MM.1S (cell line): ENCODE data around the gene LXN.

Experiments
- DNase-seq: peaks from one replicate; pipeline ENCODE4 v3.0.0-alpha.2; 2015
- H2AFZ ChIP-seq: fragments of 300-600 bp; sonication (generic); 2 replicates; pipeline ENCODE4 v1.6.0; 2016; ENCODE audit warnings: antibody characterized with exemption, low read length
- H3F3A ChIP-seq: fragments of 300-600 bp; sonication (generic); 2 replicates; pipeline ENCODE4 v1.6.1; 2016; ENCODE audit warnings: mild to moderate bottlenecking, antibody characterized with exemption, low read length, moderate library complexity, mixed read lengths; ENCODE audit not compliant: insufficient read depth
- H3K27ac ChIP-seq: fragments of 300-600 bp; sonication (generic); 2 replicates; pipeline ENCODE4 v1.5.1; 2016; ENCODE audit warnings: mild to moderate bottlenecking, low read length
- H3K27me3 ChIP-seq: fragments of 300-600 bp; sonication (generic); replicated peaks from 2 replicates; pipeline ENCODE4 v1.6.0; 2016; ENCODE audit warnings: low read length; ENCODE audit not compliant: insufficient read depth
- H3K36me3 ChIP-seq: fragments of 300-600 bp; sonication (generic); replicated peaks from 2 replicates; pipeline ENCODE4 v1.6.1; 2016; ENCODE audit warnings: mild to moderate bottlenecking, low read length, mixed read lengths; ENCODE audit not compliant: insufficient read depth
- H3K4me1 ChIP-seq: fragments of 300-600 bp; sonication (generic); 2 replicates; pipeline ENCODE4 v1.6.1; 2016; ENCODE audit warnings: low read length, mixed read lengths
- H3K4me2 ChIP-seq: fragments of 300-600 bp; sonication (generic); 2 replicates; pipeline ENCODE4 v1.6.0; 2016; ENCODE audit warnings: low read depth, low read length
- H3K4me3 ChIP-seq: fragments of 300-600 bp; sonication (generic); 2 replicates; pipeline ENCODE4 v1.5.1; 2016; ENCODE audit warnings: low read length, mixed read lengths
- H3K79me2 ChIP-seq: fragments of 300-600 bp; sonication (generic); 2 replicates; pipeline ENCODE4 v1.6.1; 2016; ENCODE audit warnings: mixed run types, low read length, mixed read lengths
- H3K9ac ChIP-seq: fragments of 300-600 bp; sonication (generic); 2 replicates; pipeline ENCODE4 v1.6.1; 2016; ENCODE audit warnings: low read length, mixed read lengths
- H3K9me2 ChIP-seq: fragments of 300-600 bp; sonication (generic); replicated peaks from 2 replicates; pipeline ENCODE4 v1.6.1; 2016; ENCODE audit warnings: mild to moderate bottlenecking, low read length, mixed read lengths; ENCODE audit not compliant: insufficient read depth
- H3K9me3 ChIP-seq: fragments of 300-600 bp; sonication (generic); replicated peaks from 2 replicates; pipeline ENCODE4 v1.6.1; 2016; ENCODE audit warnings: mild to moderate bottlenecking, low read length, mixed read lengths; ENCODE audit not compliant: insufficient read depth
- H4K20me1 ChIP-seq: fragments of 300-600 bp; sonication (generic); 2 replicates; pipeline ENCODE4 v1.6.1; 2016; ENCODE audit warnings: mild to moderate bottlenecking, low read length, moderate library complexity, mixed read lengths; ENCODE audit not compliant: insufficient read depth
- CTCF ChIP-seq: fragments of 300-600 bp; sonication (generic); IDR thresholded peaks from 2 replicates; pipeline ENCODE4 v1.5.1; 2016; ENCODE audit warnings: antibody characterized with exemption, low read length, mixed read lengths
- EZH2 ChIP-seq: fragments of 300-600 bp; sonication (generic); optimal IDR thresholded peaks from 2 replicates; pipeline ENCODE3; 2017; ENCODE audit warnings: low read depth, mild to moderate bottlenecking, antibody characterized with exemption, low read length, mixed read lengths
- EZH2phosphoT487 ChIP-seq: fragments of 300-600 bp; sonication (generic); IDR thresholded peaks from 2 replicates; pipeline ENCODE4 v1.6.1; 2018; ENCODE audit warnings: antibody characterized with exemption, low read length

The LXN gene

GRCh38 chr3:158710601-158711000 lies 38.2 kb upstream of the LXN start:
- Histone ChIP-seq H3K4me2 (no peak overlapping the region), H2AFZ (no peak overlapping the region), H3K27me3 (no peaks in the 10 kb centered on the region), H3K36me3 (no peaks in the 10 kb centered on the region), H3F3A (no peaks in the 10 kb centered on the region), H4K20me1 (no peaks in the 10 kb centered on the region), H3K4me1 (no peaks in the 10 kb centered on the region), H3K27ac (no peak overlapping the region), H3K9me2 (no peaks in the 10 kb centered on the region), H3K9me3 (no peaks in the 10 kb centered on the region), H3K9ac (no peak overlapping the region), H3K79me2 (no peaks in the 10 kb centered on the region), H3K4me3 (no peak overlapping the region)
- TF ChIP-seq EZH2phosphoT487 (no peak), CTCF (no peak), EZH2 (no peak)
- no peak for DNase-seq

- Histone ChIP-seq H3K9me3 (no peaks in the 10 kb centered on the region), H3K4me1 (no peaks in the 10 kb centered on the region), H2AFZ (no peak overlapping the region), H3K9me2 (no peaks in the 10 kb centered on the region), H3K79me2 (no peaks in the 10 kb centered on the region), H3F3A (no peaks in the 10 kb centered on the region), H3K4me2 (no peak overlapping the region), H3K9ac (no peak overlapping the region), H4K20me1 (no peaks in the 10 kb centered on the region), H3K27me3 (no peaks in the 10 kb centered on the region), H3K27ac (no peak overlapping the region), H3K36me3 (no peaks in the 10 kb centered on the region), H3K4me3 (no peak overlapping the region)
- no peak for DNase-seq
- TF ChIP-seq EZH2phosphoT487 (no peak), CTCF (no peak), EZH2 (no peak)
Measured at GRCh38 chr3:158709666-158710083, 37.2 kb upstream of the LXN start.

- H3K4me2 ChIP-seq, result no peak overlapping the region
- H3K27me3 ChIP-seq, result no peaks in the 10 kb centered on the region
- no peak overlapping the region for H3K9ac ChIP-seq
- no peaks in the 10 kb centered on the region for H3K4me1 ChIP-seq
- H4K20me1 ChIP-seq, result no peaks in the 10 kb centered on the region
- H2AFZ ChIP-seq, result no peak overlapping the region
- H3K4me3 ChIP-seq, result no peak overlapping the region
- H3K36me3 ChIP-seq, result no peaks in the 10 kb centered on the region
- no peaks in the 10 kb centered on the region for H3K9me3 ChIP-seq
- no peaks in the 10 kb centered on the region for H3K9me2 ChIP-seq
- no peaks in the 10 kb centered on the region for H3K79me2 ChIP-seq
- DNase-seq, result no peak
- TF ChIP-seq EZH2phosphoT487 (no peak), EZH2 (no peak), CTCF (no peak)
- no peak overlapping the region for H3K27ac ChIP-seq
- H3F3A ChIP-seq, result no peaks in the 10 kb centered on the region
Measured at GRCh38 chr3:158703566-158703965, 31.1 kb upstream of the LXN start.
